Measurements from ENCODE around the gene NCF1. TPM values are rescaled to one million over a fixed set of nuclear protein-coding genes. Genes with fewer than 3 reads are reported as not detected.
"Not testable (repeated sequence)": the region's sequence is repeated elsewhere in the genome, so short reads cannot be mapped to it uniquely, and the experiment has no call there.

NCF1 gene
- 0.82 TPM for total RNA-seq

DNA sequence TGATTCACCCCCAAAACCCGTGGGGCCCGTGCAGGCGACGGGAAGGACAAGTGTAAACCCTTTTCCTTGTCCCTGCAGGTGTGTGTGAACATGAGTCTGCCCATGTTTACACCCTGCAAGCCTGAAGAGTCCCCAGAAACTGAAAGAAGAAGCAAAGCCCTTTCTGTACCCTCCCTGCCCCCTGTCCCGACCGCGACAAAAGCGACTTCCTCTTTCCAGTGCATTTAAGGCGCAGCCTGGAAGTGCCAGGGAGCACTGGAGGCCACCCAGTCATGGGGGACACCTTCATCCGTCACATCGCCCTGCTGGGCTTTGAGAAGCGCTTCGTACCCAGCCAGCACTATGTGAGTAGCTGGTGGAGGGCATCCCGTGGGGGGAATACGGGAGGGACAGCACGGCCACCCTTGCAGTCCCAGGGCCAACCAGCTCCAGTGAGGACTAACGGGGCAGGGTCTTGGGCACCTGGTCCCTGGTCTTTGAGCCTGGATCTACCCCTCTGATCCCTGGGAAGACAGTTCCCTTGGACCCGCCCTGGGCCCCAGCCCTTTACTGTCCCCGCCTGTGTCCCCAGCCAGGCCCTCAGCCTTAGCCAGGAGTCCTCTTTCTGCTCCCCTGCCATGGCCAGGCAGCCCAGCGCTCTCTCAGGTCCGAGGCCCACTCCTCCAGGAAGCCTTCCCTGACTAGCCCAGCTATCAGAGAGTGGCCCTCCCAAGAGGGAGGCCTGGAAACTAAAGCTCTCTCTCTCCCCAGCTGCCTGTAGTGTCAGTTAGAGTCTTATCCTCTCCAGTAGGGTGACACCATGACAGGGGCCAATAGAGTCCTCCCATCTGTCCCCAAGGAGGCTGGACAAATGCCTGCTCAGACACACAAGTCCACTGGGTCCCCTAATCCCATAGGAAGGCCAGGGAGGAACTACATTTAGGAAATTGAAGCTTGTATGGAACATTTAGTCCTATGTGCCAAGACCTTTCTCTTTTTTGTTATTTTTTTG, at the start of gene NCF1:
NCF1 (plus strand) TSS at position 252 of the 991 bp plus-strand sequence; CDS start at position 273, 21 bp downstream.
- DNase-seq, result not testable (repeated sequence)

DNA sequence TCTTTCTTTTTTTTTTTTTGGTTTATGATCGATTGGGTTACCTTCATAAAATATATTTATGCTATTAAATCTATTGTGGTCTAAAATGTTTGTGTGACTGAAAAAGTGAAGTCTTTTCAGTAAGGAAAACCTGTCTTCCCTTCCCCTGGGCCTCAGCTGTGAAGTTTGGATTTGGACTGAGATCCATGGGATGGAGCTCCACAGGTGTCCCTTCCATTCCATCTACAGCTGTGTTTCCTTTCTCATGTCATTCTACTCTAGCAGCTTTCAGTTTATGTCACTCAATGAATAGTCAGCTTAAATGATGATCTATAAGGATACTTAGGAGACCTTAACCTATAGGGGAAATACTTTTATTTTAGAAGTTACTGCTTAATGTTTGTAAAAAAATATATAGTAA, 48.0 kb upstream of the NCF1 start:
- DNase-seq, result no peak

DNA sequence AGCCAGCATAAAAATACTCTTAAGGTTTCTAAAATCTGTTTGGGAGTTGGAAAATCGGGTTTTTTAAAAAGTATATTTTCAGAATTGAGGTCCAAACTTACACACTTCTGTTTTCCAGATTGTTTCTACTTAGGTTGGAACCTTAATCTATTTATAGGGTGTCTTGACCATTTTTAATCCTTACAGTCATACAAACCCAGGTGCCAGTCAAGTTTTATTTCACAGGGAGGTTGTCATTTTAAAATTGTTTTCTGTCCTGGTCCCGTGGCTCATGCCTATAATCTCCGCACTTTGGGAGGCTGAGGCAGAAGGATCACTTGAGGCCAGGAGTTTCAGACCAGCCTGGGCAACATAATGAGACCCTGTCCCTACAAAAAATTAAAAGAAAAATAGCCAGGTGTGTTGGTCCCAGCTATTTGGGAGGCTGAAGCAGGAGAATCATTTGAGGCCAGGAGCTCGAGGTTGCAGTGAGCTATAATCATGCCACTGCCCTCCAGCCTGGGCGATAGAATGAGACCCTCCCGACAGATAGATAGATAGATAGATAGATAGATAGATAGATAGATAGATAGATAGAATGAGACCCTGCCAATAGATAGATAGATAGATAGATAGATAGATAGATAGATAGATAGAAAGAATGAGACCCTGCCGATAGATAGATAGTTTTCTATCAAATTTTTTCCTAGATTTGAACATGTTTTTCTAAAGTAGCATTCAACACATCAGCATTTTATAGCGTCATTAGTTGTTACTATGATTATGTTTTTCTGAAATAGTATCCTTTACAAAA, 47.3 kb upstream of the NCF1 start:
- DNase-seq, result no peak

DNA sequence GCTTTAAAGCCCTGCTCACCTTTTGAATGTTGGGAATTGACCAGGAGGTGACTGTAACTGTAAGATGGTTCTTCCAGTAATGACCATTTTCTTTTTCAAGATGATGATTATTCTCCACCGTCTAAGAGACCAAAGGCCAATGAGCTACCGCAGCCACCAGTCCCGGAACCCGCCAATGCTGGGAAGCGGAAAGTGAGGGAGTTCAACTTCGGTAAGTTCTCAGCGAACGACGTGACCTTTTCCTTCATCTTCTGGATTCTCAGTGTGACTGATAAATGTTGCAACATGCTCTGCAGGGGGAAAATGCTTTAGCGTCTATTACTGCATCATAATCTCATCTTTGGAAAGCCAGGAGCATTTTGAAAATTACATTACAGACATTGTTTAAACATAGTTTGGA, 45.1 kb upstream of the NCF1 start:
- not testable (repeated sequence) for DNase-seq

DNA sequence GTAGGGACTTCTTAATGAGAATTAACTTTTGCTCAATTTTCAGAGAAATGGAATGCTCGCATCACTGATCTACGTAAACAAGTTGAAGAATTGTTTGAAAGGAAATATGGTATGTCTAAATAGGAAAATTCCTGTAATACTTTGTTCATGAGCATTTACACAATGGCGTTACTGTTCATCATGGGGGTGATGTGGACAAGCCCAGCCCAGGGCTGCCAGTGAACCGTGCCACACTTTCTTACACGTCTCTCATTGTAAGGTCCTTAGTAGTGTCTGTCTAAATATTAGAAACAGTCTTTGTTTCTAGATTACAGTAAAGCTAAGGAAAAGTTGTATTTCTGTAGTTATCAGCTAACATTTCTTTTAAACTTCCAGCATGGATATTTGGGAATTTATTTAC, 43.6 kb upstream of the NCF1 start:
- not testable (repeated sequence) for DNase-seq

DNA sequence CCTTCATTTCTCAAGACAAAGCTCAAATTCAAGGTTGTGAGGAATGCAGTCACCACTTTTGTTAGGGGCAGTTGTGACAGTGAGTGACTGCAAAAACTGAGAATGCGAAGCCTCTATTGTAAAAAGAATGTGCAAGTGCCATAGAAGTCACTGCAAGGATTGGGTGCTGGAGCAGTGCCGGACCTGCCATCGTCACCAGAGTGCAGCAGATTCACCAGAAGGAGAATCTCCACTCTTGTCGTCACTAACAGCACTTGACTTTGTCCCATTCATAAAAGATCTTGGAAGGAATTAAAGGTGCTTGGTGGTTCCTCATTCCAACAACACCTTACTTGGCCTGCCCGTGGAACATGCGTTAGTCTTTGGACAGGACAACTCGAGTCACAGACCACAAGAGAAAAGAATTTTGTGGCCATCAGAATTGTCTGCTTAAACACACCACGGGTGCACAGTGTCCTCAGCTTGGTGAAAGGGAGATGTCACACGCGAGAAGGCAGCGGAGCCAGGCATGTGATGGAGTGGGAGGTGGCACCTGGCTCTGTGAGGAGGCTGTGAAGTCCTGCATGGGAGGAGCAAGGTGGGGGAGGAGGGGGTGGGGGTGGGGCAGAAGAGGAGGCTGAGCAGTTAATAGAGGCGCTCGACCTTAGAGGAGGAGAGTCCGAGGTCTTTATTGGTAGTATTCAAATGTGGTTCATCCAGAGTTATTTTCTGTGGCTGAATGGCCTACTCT, 33.7 kb upstream of the NCF1 start:
- DNase-seq, result not testable (repeated sequence)

DNA sequence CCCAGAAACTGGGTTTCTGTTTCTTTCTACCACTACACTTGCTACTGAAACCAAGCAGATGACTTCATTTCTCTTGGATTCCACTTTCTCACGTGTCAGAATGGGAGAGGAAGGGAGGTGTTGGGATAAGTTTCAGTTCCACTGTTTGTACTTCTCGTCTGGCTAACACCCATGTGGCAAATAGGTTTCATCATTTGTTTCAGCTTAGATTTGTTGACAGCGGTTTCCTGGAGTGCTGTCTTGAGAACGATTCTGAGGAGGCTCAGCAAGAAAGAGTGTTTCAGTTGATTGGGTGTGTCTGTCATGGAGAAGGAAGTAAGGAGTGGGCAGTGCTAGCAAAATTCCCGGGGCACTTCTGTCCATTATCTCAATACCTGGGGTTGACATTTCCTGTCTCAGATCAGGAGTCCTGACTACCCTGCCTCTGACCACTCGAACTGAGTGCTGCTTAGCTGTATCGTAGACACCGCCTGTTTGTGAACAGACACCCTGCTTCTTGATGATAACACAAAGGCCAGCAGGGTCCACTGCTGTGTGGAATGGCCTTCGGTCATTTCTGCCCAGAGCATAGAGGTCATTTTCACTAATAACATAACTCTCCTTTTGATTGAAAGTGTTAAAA, 29.8 kb upstream of the NCF1 start:
- DNase-seq, result not testable (repeated sequence)

DNA sequence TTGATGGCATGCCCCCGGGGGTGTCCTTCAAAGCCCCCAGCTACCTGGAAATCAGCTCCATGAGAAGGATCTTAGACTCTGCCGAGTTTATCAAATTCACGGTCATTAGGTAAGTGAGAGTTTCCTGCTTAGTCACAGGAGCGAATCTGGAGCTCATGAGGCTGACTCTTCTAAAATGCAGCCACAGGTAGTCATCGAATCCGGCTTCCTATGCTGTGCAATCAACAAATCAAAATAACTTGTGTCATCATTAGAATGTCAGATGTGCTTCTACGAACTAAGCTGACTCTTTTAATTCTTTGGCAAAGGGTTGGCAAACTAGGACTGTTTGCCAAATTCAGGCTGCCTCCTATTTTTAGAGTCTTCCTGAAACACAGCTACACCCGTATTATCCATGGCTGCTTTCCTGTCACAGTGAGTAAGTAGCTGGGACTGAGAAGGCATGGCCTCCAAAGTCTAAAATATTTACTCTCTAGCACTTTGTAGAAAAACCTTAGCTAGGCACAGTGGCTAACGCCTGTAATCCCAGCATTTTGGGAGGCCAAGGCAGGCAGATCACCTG, 19.8 kb upstream of the NCF1 start:
- DNase-seq, result not testable (repeated sequence)

DNA sequence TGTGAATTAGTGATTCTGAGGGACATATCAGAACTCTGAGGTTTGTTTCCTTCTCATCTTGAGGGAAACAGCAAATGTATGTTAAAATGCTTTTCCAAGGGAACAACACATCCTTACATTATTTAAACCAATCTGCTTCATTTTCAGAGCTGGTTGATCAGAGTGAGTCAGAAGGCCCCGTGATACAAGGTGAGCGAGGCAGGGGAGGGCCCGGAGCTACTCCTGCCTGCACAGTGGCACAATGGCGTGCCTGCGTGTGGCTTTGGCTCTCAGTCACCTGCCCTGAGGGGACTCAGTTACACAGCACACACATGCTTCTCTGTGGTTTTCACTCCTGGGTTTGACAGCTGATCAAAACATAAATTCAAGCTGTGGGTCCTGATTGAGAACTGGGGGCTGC, 17.1 kb upstream of the NCF1 start:
- not testable (repeated sequence) for DNase-seq

DNA sequence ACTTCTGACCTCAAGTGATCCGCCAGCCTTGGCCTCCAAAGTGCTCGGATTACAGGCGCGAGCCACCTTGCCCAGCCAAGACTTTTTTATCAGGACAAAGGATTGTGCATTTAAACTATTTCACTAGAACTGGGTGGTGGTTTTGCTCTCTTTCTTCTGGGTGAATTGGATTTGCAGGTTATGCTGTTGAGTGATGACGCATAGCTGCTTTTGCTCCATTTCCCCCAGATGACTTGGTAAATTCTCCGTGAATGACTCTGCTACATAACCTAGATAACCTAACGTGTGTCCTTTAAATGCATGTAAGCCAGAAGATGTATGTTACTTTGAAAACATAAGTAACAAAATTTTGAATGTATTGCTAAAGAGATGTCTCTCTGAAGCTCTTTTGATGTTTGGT, 15.5 kb upstream of the NCF1 start:
- not testable (repeated sequence) for DNase-seq

DNA sequence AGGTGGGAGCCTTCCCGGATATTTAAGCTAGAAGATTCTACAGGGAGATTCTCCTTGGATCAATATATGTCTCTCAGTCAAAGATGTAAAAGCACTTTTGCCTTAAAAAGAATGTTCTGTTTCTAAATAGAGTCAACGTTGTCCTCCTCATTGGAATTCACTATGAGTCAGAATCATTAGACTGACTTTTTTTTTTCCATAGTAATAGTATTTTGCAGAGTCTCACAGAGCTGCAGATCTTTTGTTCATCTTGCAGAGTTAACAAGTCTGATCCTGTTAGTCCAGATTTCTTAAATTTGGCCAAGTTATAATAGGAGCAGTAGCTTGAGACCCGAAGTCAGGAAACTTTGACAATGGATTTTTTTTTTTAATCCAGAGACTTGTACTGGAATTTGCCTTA, 14.8 kb upstream of the NCF1 start:
- not testable (repeated sequence) for DNase-seq

DNA sequence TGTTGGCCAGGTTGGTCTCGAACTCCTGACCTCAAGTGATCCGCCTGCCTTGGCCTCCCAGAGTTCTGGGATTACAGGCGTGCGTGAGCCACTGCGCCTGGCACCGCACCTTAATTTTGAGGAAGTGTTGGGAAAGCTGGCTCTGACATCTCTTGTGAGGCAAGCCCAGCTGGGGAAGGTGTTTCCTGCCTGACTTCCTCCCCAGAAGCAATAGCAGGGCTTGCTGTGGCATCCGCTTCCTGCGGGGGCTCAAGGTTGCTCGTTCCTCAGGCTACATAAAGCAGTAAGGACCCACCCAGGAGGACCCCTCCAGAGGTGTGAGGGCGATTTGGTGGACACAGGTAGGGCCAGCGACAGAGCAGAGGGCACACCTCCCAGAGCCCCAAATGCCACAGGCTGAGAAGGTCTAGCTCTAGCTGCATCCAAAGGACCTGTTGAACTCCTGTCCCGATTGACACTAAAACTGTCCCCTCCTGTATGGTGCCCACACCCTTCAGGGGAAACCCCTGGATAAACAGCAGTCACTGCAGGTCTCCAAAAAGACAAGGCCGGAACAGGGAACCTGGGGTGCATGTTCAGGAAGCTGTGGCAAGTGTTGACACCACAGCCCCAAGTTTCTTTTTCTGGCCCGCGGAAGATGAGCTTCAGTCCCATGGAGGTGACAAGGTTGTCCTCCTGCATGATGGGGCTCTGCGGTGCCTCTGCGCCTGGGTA, 8.4 kb upstream of the NCF1 start:
- DNase-seq, result not testable (repeated sequence)

DNA sequence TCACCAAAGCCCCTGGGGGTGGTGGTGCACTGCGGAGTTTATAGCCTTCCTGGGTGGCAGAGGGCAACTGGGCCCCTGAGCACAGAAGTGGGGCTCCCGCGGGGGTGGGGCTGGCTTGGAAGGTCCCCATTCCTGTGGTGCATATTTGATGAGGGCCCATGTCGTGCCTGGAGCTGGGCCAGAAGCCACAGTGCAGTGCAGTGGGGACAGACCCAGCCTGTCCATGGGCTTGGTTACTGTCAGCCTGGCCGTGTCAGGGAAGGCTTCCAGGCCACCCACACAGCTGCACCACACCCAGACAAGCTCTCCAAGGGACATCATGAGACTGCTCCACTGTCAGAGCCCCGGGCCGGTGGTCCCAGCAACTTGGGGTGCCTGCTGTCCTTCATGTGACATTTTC, 7.3 kb upstream of the NCF1 start:
- not testable (repeated sequence) for DNase-seq

DNA sequence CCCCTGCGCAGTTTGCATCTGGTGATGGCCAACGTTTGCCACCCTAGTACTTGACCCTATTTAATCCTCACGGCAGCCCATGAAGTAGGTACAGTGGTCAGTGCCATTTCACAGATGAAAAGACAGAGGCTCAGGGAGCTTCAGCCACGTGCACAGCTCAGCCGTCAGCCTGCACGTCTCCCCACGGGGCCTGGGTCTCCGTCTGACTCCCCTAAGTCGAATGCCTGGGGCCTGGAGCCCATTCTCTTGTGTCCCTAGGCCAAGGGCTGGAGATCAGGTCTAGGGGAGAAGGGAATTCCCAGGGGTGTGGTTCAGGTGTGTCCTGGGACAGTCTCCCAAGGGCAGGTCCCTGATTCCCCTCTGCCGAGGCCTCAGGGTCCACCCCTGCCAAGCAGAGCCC, 6.8 kb upstream of the NCF1 start:
- DNase-seq, result not testable (repeated sequence)

DNA sequence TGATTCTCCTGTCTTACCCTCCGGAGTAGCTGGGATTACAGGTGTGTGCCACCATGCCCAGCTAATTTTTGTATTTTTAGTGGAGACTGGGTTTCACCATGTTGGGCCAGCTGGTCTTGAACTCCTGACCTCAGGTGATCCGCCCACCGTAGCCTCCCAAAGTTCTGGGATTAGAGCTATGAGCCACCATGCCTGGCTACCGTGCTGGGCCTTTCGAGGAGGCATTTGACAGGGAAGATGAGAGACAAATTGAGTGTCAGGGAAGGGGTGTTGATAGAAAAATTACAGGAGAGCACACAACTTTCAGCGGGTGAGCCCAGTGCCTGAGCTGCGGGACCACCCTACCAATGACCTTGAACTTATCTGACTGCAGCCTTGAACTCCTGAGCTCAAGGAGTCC, 3.7 kb upstream of the NCF1 start:
- not testable (repeated sequence) for DNase-seq

DNA sequence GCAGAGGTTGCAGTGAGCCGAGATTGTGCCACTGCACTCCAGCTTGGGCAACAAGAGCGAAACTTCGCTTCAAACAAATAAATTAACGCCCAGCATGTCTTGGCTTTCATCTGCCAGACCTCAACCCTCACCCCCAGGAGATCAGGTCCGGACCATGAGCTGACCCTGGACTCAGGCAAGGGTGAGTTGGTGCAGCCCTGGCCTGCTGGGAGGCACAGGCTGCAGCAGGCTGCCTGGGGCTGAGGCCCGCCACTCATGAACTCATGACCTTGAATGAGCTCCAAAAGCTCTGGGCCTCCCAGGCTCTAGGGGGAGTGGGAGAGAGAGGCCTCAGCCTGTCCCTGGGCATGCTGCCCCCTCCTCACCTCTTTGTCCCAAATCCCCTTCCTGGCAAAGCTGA, 1.7 kb upstream of the NCF1 start:
- not testable (repeated sequence) for DNase-seq

DNA sequence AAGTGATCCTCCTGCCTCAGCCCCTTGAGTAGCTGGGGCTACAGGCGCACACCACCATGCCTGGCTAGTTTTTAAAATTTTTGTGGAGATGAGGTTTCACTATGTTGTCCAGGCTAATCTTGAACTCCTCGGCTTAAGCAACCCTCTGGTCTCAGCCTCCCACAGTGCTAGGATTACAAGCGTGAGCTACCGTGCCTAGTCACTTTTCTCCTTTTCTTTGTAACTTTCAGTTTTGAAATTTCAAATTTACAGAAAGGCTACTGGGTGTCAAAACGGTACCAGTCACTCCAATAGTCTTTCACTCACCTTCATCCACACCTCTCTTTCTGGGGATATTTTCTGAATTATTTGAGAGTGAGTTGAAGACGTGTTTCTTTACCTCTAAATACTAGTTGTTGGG, 1.3 kb downstream of the NCF1 start:
- not testable (repeated sequence) for DNase-seq

DNA sequence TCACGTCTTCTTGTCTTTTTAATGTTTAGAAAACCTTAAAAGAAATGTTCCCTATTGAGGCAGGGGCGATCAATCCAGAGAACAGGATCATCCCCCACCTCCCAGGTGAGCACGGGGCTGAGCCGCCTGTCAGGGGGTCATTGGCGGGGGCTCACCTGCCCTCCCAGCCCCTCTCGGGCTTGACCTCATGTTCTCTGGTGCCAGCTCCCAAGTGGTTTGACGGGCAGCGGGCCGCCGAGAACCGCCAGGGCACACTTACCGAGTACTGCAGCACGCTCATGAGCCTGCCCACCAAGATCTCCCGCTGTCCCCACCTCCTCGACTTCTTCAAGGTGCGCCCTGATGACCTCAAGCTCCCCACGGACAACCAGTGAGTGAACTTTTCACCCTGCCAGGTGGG, 5.2 kb downstream of the NCF1 start:
- not testable (repeated sequence) for DNase-seq

DNA sequence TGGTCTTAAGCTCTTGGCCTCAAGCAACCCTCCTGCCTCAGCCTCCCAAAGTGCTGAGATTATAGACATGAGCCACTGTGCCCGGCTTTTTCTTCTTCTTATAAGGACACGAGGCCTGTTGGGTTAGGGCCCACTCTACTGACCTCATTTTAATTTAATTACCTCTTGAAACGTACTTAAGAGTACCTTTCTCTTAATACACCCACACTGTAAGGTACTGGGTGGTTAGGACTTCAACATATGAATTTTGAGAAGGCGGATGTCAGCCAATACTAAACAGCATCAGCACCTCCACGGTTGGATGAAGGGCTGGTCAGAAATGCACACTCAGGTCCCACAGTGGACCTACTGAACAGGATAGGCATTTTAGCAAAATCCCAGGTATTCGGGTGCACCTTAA, 7.9 kb downstream of the NCF1 start:
- DNase-seq, result not testable (repeated sequence)

DNA sequence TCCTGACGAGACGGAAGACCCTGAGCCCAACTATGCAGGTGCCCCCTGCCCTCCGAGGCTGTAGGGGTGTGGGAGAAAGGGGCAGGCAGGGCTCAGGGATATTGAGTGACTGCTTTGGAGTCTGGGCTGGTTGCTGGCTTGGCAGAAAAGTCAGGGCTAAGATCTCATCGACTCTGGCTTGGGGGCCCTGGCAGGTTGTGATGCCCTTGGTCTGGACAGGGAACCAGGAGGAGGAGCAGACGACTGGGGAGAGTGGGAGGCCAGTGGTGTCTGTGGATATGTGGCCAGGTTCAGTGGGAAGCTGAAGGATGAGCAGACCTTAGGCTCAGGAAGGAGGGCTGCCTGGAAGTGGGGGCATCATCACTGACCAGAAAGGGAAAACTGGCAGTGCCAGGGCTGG, 9.8 kb downstream of the NCF1 start:
- not testable (repeated sequence) for DNase-seq
